Fibroblast of lung (primary cell): Measurements from ENCODE around the gene VSIG10L2.

Source experiments
- CTCF ChIP-seq, 2 donors: IDR thresholded peaks in 1 of 2; conservative IDR thresholded peaks in 1 of 2; 1 replicate in 1 of 2; 2 replicates in 1 of 2; pipeline ENCODE4 v1.5.1; 2011 to 2012; ENCODE audit warnings: low read length in 2 of 2, control low read depth in 1 of 2, inconsistent platforms in 1 of 2, low read depth in 1 of 2, mild to moderate bottlenecking in 1 of 2
- EZH2 ChIP-seq: IDR thresholded peaks from 2 replicates; pipeline ENCODE4 v1.5.1; 2012; ENCODE audit warnings: low read length, control low read depth, mild to moderate bottlenecking; ENCODE audit errors: missing control alignments

GRCh38 chr11:125990244-125990643, 44.4 kb downstream of the VSIG10L2 start:
- TF ChIP-seq CTCF (conservative IDR thresholded peaks at IDR 0.05 in 1 of 2, IDR thresholded peaks at IDR 0.05 in 1 of 2; ENCODE audit: low read depth in 1 of 2, low read length in 2 of 2) (no peak), EZH2 (no peak)
